GM11168 (cell line): ENCODE results near the gene CACNA1G.

Experiments used
- in situ Hi-C: fragments of 300-500 bp; cut with MboI; formaldehyde crosslinking; loops from one replicate; pipeline ENCODE4 v1.12.0; 2022; ENCODE audit warnings: low sequenced_read_pairs; ENCODE audit not compliant: unreplicated experiment

Gene CACNA1G

DNA sequence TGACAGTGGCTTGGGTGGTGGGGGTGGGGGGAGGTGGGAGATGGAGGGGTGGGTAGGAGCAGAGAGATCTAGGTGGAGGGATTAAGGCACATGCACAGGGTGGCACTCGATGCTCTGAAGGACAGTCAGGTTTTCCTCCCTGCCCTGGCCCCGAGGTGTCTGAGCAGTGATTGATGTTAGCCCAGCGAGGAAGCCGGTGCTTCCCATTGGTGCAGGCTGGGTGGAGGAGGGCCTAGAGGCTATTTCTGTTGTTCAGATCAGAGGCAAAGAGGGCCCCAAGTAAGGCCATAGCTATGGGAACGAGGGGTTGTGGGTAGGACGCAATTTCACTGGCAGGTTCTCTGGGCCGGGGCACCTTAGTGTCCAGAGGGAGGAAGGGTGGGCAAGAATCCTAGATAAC, 23.1 kb downstream of the CACNA1G start:
- in situ Hi-C loops = no loop called here

DNA sequence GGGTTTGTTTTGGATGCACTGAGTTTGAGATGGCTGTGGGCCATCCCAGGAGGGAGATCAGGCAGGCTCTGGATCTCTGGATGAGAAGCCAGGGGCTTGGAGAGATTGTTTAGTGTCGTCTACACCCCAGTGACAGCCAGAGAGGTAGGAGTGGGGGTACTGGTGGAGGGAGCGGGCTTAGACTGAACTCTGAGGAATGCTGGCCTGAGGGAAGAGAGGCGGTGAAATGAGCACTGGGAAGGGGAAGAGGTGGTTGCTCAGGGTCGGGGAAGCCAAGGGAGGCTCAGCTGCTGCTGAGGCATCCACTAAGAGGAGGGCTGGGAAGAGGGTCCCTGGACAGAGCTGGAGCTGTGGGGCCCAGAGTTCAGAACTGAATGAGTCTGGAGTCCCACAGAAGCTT, 23.6 kb downstream of the CACNA1G start:
- in situ Hi-C loops = no loop called here

DNA sequence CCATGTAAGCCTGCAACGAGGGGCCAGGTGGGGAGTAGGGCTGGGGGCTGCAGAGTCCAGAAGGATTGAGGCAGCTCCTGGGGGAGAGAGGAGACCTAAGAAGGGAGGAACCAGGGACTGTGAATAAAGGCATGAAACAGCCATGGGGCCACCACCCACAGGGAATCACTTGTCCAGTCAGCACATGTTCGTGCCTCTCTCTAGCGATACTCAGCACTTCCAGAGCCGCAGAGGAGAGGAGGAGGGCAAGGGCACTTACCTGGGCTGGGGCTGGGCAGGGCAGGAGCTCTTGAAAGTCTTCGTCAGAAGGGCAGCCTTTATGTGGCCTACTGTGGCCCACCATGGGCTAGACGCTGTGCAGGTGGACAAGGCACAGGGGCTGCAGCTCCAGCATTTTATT, 24.2 kb downstream of the CACNA1G start:
- in situ Hi-C loops = no loop called here

DNA sequence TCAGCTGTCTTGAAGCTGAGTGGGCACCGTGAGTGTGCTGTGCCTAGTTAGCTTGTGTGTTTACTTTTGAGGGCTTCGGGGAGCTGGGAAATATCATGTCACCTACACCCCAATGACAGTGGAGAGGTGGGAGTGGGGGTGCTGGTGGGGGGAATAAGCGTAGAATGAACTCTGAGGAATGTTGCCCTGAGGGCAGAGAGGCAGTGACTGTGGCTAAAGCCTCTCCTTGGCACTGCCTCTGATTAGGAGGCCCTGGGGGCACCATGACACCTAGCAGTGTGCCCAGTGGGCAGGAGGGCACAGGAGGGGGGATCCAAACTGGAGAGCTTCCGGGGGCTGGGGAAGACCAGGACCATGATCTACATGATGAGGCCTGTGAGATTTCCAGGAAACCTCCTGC, 24.8 kb downstream of the CACNA1G start:
- in situ Hi-C loops = no loop called here

DNA sequence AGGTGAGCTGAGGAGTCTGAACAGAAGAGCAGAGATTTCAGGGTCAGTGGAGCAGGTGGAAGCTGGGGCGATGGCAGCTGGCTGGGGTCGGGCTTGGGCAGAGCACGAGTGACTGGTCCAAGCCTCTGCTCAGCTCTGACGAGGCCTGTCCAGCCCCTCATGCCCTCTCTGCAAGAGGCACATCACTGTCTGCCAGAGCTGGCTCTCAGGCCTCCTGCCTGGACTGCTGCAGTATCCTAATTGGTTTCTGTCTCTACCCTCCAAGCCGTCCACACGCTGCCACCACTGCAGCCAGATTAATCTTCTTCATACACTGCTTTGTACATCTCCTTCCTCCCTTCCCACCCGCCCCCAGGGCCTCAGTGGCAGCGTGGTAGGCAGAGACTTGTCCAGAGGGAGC, 25.4 kb downstream of the CACNA1G start:
- in situ Hi-C loops = no loop called here

DNA sequence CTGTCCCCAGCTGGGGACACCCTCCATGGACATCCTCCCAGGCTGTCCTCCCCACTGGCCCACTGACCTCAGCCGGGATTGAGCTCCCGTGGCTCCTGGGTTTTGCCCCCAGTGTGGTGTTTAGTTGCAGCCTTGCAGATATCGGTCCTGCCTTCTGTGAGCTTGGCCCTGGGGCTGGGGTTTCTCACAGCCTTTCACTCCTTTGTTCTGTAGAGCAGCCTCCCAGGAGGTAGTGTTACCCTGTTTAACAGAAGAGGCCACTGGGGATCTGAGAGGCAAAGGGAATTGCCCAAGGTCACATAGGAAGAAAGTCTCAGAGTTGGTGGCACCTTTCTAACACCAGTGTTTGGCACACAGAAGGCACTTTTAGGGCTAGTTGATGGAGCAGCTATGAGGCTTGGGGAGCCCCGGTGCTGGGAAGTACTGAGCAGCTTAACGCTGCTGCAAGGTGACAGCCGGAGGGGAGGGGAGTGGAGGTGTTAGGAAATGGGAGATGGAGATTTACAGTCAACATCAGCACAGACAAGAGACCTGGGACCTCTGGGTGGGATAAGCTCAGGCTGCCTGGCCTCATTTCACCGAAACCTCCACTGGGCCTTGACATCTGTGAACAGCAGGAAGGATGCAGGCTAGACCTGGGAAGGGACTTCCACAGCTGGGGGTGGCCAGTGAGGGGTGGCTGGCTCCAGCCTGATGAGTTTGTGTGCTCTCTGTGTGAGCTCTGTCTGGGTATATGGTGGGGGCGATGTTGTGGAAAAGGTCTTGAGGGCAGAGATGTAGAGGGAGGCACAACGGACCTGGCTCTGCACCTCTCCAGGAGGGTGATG, 26.1 kb downstream of the CACNA1G start:
- in situ Hi-C loops = no loop called here

DNA sequence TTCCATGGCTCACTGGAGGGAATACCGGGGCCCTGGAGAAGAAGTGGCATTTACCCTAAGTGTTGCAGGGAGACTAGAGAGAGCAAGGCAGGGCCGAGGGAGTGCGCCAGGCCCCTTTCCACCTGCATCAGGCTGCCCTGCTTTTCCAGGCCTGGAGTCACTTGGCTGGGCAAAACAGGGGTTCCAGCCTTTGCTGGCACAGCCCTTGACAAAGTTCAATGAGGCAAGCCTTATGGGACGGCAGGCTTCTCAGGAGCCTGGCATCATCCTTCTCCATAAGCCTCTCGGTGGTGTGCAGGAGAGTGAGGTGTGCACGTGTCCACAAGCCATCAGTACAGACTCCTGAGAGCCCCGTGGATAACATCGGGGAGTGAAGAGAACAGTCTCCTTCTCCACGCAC, 27.1 kb downstream of the CACNA1G start:
- in situ Hi-C loops = no loop called here

DNA sequence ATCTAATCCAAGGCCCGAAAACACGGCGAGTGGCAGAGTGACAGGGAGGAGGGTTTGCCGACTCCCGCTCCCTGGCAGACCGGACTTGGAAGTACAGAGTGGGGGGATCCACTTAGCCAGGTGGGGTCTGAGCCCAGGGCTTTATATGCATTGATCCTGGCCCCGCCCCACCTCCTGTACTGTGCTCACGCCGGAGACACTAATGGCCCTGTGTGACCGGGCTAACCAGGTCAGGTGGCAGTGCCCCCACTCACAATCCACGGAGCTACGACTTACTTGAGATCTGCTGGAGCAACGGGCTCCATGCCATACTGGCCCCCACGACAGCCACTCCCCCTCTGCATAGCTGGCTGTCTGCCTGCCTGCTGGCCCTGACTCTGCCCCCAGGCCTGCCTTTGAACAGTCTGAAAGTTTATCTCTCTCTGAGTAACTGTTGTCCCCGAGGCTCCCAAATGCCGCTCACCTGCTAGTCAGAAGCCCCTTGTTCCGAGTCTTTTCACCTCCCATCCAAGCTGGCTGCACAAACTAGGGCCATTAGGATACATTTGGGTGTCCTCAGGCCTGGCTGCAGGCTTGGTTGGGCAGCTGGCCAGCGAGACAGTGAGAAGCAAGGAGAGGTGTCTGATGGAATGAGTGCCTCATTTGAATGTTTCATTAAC, 28.0 kb downstream of the CACNA1G start:
- in situ Hi-C loops = no loop called here

DNA sequence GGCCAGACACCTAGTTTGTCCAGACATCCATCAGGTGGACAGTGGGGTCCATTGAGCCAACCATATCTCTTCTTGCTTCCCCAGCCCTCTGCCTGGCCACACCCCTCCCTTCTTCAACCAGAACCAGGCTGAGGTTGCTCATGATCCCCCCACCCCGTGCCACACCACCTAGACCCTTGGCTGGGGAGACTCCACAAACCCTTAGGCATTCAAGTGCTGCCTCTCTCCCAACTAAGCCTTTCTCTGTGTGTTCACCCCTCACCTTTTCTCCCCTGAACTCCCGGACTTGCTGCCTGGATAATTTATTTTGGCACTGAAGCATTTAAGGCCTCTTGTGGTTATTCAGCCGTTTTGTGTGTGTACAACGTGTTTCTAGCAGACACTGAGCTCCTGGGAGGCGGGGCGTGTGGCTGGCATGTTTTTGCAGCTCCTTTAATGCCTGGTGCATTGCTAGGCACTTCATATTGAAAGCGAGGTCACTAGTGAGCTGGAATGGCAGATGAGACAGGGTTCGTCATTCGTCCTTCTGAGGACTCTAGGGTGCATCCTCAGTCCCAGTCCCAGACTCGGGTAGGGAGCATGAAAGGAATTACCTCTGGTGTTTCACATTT, 28.7 kb downstream of the CACNA1G start:
- in situ Hi-C loops = no loop called here

DNA sequence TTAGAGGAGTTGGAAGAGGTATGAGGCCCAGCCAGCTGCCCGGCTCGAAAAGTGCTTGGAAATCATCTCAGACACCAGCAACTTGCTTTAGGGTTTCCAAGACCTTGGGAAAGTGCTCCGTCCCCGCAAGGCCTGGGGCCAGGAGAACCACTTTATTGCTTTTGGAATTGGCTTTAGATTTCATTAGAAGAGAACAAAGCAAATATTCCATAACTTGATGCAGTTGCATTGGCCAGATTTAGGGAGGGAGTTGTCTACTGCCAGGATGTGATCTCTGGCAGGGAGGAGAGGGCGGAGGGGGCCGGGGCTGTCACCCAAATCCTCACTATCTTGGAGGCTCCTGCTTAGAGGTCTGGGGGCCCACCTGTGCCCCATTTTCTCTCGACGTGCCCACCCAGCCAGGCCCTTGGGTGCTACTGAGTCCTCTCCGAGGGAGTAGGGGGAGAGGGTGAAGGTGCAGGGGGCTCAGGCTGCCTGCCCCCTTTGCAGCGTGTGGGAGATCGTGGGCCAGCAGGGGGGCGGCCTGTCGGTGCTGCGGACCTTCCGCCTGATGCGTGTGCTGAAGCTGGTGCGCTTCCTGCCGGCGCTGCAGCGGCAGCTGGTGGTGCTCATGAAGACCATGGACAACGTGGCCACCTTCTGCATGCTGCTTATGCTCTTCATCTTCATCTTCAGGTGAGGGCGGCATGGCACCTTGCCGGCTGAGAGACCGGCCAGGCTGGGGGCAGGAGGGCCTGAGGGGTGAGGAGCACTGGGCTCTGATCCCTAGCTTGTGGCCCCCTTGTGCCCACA, 30.6 kb downstream of the CACNA1G start:
- in situ Hi-C loops = no loop called here

DNA sequence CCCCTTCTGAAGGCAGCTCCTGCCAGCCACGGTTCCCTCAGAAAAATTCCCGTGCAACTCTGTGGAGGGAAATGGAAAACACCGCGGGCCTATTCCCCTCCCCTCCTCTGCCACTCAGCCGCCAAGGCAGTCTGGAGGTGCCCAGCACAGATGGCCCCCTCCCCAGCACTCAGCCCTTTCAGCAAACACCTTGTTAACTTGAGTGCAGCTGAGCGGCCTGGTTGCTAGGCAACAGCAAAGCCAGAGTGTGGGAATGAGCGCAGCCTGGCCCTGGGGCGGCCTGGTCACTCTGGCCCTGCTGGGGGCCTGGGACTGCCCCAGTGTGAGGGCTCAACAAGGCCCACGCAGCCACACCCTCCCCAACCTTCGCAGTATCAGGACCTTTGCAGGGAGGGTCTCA, 32.8 kb downstream of the CACNA1G start:
- in situ Hi-C loops = no loop called here

DNA sequence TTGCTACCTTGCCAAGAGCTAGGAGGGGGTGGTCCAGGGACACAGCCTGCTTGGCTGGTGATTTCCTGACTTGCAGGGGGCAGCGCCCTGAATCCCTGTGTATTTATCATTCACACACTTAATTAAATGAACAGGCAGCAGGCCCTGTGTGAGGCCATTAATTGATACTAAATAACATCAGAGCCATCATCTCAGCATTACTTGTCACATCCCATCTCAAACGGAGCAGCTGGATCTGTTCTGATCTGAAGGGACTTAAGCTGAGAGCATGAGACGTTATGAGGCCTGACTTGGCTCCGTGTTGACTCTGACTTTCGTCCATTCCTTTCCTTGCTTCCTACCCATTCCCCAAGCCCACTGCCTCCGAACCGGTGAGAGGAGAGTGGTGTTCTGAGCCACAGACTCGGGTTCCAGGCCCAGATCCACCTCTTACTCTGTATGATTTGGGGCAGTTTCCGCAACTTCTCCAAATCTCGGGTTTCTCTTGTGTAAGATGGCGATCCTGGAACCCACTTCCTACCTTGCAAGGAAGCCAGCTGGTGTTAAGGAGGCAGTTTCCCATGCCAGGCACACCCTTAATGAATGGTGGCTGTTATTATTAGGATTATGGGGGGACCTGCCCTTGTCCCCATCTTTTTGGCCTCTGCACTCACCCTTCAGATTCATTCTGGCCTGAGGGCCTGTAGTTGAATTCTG, 33.8 kb downstream of the CACNA1G start:
- in situ Hi-C loops = no loop called here

DNA sequence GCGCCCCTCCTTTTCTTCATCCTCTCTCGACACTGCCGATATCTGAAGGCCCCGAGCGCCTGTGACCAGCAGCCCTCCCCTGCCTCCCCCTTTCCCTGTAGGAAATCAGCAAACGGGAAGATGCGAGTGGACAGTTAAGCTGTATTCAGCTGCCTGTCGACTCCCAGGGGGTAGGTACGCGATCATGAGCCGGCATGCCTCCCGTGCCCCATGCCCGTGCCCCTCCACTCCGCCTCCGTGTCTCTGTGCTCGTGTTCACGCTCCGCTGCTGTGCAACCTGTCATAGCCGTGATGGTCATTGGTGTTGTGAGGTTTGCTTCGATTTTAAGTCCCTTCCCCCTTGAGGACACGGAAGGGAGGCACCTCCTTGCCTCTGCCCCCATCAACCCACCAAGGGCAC, 34.4 kb downstream of the CACNA1G start:
- in situ Hi-C loops = no loop called here

DNA sequence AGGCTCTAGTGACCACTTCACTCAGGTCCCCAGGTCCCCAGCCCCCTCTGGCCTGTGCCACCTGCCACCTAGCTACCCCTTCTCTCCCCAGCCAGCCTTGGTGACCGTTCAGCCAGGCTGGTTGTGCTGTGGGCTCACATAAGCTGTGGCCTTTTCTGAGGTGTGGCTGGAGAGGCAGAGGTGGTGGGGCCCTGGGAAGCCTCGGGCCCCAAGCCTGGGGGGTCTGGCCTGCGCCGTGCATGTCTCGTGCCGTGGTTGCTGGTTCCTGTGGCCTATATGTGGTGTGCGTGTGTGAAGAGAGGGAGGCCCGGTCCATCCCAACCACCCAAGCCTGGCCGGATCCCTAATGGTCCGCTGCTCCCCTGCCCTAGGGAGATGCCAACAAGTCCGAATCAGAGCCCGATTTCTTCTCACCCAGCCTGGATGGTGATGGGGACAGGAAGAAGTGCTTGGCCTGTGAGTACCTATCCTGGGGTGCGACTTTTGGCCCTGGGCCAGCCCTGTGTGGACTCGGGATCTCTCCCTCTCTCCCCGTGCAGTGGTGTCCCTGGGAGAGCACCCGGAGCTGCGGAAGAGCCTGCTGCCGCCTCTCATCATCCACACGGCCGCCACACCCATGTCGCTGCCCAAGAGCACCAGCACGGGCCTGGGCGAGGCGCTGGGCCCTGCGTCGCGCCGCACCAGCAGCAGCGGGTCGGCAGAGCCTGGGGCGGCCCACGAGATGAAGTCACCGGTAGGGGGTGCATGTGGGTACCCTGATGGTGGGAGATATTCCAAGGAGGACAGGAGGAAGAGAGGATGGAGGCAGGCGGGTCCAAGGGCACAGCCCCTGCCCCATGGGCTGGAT, 35.9 kb downstream of the CACNA1G start:
- in situ Hi-C loops = no loop called here

DNA sequence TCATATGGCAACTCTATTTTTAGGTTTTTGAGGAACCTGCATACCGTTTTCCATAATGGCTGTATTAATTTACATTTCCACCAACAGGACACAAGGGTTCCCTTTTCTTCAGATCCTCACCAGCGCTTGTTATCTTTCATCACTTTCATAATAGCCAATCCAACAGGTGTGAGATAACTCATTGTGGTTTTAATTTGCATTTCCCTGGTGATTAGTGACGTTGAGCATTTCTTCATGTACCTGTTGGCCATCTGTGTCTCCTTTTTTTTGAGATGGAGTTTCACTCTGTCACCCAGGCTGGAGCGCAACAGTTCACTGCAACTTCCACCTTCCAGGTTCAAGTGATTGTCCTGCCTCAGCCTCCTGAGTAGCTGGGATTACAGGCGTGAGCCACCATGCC, 38.0 kb downstream of the CACNA1G start:
- in situ Hi-C loops = no loop called here

DNA sequence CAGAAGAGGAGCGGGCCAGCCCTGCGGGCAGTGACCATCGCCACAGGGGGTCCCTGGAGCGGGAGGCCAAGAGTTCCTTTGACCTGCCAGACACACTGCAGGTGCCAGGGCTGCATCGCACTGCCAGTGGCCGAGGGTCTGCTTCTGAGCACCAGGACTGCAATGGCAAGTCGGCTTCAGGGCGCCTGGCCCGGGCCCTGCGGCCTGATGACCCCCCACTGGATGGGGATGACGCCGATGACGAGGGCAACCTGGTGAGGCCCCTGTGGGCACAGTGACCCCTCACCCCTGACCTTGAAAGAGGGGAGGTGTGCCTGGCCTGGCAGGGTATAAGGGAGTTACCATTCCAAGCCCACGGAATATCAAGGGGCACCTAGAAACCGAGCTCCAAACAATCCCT, 39.1 kb downstream of the CACNA1G start:
- in situ Hi-C loops = no loop called here

DNA sequence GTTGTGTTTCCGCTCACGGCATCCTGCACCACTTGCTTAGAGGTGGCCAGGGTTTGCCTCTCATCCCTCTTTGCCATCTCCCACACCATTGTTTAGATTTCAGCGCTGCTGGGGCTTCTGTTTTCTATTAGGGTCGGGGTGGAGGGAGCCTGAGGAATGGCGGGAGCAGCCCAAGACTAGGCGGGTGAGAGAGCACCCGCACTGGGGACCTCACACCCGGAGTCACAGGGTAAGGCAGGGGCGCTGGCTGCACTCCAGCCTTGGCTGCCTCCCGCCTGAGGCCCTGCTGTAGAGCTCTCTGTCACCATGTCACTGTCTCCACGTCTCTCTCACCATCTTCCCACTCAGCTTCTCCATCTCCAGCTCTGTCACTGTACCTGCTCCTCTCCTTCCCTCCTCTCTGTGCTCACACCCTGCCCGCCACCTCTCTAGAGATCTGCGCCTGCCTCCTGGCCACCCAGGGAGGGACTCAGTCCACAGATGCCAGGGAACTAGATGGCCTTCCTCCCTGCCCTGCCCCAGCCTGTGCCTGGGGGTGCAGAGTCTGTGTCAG, 41.4 kb downstream of the CACNA1G start:
- in situ Hi-C loops = no loop called here

DNA sequence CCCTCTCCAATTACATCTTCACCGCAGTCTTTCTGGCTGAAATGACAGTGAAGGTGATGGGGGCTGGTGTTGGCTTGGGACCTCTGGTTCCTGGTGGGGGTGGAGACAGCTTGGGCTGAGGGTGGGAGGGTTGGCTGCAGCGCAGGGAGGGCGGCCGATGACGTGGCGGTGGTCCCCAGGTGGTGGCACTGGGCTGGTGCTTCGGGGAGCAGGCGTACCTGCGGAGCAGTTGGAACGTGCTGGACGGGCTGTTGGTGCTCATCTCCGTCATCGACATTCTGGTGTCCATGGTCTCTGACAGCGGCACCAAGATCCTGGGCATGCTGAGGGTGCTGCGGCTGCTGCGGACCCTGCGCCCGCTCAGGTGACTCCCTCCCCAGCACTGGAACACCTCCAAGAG, 42.3 kb downstream of the CACNA1G start:
- in situ Hi-C loops = no loop called here

DNA sequence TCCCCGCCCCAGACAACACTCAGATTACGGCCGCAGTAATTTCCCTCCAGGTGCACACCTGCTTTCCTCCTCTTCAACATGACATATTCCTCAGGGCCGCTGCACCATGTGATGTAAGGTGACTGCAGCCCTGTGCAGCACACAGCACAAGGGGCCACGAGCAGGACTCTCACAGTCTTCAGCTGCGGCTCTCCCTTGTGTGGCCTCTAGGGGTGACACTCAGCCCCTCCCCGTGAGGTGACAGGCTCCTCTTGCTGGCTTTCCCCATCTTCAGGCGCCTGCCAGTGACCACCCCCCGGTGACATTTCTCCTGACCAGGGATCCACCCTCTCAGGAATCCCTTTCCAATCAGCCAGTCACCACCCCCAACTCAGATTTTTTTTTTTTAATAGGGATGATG, 42.8 kb downstream of the CACNA1G start:
- in situ Hi-C loops = no loop called here
